HCT116 (cell line): ENCODE measurements around the gene DCDC2C.

Source experiments
- CEBPB ChIP-seq: IDR thresholded peaks from 2 replicates; pipeline ENCODE4 v1.6.1; 2012; ENCODE audit warnings: low read depth
- ELF1 ChIP-seq: IDR thresholded peaks from 2 replicates; pipeline ENCODE4 v1.6.1; 2012; ENCODE audit warnings: low read depth, borderline replicate concordance
- EZH2 ChIP-seq: fragments of 200-600 bp; sonication (generic); IDR thresholded peaks from 2 replicates; pipeline ENCODE4 v1.6.1; 2017; ENCODE audit warnings: antibody characterized with exemption, mixed run types
- EZH2phosphoT487 ChIP-seq: fragments of 200-600 bp; IDR thresholded peaks from 2 replicates; pipeline ENCODE4 v1.6.1; 2018; ENCODE audit warnings: antibody characterized with exemption, borderline replicate concordance
- JUND ChIP-seq: IDR thresholded peaks from 2 replicates; pipeline ENCODE4 v1.6.1; 2012
- POLR2A ChIP-seq: IDR thresholded peaks from 2 replicates; pipeline ENCODE4 v1.7.0; 2011; ENCODE audit warnings: borderline replicate concordance; ENCODE audit not compliant: insufficient read depth, insufficient read length; ENCODE audit errors: extremely low read depth
- POLR2AphosphoS5 ChIP-seq: IDR thresholded peaks from 2 replicates; pipeline ENCODE4 v1.6.1; 2011; ENCODE audit warnings: mild to moderate bottlenecking, low read depth, low read length, moderate library complexity
- RAD21 ChIP-seq: IDR thresholded peaks from 2 replicates; pipeline ENCODE4 v1.6.1; 2012; ENCODE audit warnings: low read depth, mild to moderate bottlenecking
- SIN3A ChIP-seq: IDR thresholded peaks from 2 replicates; pipeline ENCODE4 v1.6.1; 2012; ENCODE audit warnings: low read depth
- YY1 ChIP-seq: IDR thresholded peaks from 2 replicates; pipeline ENCODE4 v1.6.1; 2011; ENCODE audit warnings: low read length, low read depth, moderate library complexity, mild to moderate bottlenecking; ENCODE audit not compliant: insufficient replicate concordance; ENCODE audit errors: extremely low read depth
- ZFX ChIP-seq: fragments of 450-650 bp; IDR thresholded peaks from 2 replicates; pipeline ENCODE4 v1.6.1; 2017
- TF ChIP-seq, protein P1 (sequence below), 3 experiments: fragments of 200-600 bp in 1 of 3; sonication (generic) in 1 of 3; IDR thresholded peaks in 2 of 3; conservative IDR thresholded peaks in 1 of 3; 2 replicates each; pipeline ENCODE4 v1.5.1; 2012 to 2017; ENCODE audit warnings: low read depth in 2 of 3, low read length in 2 of 3, antibody characterized with exemption in 1 of 3, borderline replicate concordance in 1 of 3, control low read depth in 1 of 3, mild to moderate bottlenecking in 1 of 3, mixed read lengths in 1 of 3, mixed run types in 1 of 3, moderate library complexity in 1 of 3; ENCODE audit not compliant: insufficient read depth in 1 of 3
- TF ChIP-seq, protein P2 (sequence below): IDR thresholded peaks from 2 replicates; pipeline ENCODE4 v1.6.1; 2012

DNA sequence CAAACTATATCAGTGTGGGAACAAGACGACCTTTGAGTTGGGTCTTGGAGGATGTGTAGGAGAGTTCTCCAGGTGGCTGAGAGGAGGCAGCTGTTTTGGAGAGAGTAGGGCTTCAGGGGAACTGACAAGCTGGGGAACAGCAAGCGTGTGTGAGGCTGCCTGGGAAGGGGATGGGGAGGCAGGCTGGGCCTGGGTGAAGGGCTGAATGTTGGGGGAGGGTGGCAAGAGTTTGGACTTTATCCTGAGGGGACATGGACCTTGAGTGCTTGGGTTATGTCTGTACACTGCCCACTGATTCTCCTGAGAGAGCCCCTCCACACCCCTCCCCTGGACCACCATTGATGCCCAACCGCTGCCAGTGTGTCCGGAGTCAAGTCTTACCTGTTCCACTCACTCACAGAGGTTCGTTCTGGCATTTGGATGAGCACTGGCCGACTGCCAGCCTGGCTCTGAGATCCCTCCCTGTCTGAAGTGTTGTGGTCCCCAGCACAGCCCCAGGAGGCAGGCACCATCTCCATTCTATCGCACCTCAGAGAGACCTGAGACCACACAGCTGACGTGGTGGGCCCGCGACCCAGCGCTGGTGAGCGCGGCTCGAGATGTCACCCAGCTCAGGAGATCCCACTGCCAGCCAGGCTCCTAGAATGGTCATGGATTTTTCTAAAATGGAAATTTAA is 59.5 kb downstream of the DCDC2C start:
- TF ChIP-seq, protein P1, sequence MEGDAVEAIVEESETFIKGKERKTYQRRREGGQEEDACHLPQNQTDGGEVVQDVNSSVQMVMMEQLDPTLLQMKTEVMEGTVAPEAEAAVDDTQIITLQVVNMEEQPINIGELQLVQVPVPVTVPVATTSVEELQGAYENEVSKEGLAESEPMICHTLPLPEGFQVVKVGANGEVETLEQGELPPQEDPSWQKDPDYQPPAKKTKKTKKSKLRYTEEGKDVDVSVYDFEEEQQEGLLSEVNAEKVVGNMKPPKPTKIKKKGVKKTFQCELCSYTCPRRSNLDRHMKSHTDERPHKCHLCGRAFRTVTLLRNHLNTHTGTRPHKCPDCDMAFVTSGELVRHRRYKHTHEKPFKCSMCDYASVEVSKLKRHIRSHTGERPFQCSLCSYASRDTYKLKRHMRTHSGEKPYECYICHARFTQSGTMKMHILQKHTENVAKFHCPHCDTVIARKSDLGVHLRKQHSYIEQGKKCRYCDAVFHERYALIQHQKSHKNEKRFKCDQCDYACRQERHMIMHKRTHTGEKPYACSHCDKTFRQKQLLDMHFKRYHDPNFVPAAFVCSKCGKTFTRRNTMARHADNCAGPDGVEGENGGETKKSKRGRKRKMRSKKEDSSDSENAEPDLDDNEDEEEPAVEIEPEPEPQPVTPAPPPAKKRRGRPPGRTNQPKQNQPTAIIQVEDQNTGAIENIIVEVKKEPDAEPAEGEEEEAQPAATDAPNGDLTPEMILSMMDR (IDR thresholded peaks at IDR 0.05 in 2 of 3, conservative IDR thresholded peaks at IDR 0.05 in 1 of 3; ENCODE audit: borderline replicate concordance in 1 of 3, insufficient read depth in 1 of 3, low read depth in 2 of 3, low read length in 2 of 3) = no peak
- TF ChIP-seq POLR2AphosphoS5 (no peak), YY1 (no peak), ELF1 (no peak), SIN3A (no peak), EZH2 (no peak), EZH2phosphoT487 (no peak), CEBPB (no peak), ZFX (no peak), RAD21 (no peak), POLR2A (no peak), JUND (no peak)
- TF ChIP-seq, protein P2, sequence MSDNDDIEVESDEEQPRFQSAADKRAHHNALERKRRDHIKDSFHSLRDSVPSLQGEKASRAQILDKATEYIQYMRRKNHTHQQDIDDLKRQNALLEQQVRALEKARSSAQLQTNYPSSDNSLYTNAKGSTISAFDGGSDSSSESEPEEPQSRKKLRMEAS = no peak
